Measurements from ENCODE around the gene MFAP3. TPM values are rescaled to one million over a fixed set of nuclear protein-coding genes. Genes with fewer than 3 reads are reported as not detected.
"Not testable (repeated sequence)": the region's sequence is repeated elsewhere in the genome, so short reads cannot be mapped to it uniquely, and the experiment has no call there.

MFAP3 gene
- total RNA-seq, 1 donor from 2014 or later = 39.0 TPM

DNA sequence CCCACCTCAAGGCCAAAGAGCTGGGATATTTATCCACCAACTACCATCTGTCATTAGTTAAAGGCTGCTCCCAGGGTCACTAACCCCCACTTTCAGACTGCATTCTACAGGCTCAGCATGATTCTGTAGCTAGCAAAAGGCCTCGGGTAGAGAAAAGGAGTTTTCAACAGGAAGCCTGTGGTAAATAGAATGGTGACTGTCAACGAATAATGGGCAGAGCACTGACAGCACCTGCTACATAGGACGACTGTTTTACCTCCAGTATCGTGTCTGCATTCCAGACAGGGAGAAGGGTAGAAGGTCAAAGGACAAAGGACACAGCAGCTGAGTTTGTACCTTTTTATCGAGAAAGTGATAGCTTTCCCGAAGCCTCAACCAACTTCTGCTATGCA lies 20.3 kb downstream of the MFAP3 start:
- no peak overlapping the region for H3K4me3 Mint-ChIP-seq
- no peaks in the 10 kb centered on the region for H3K27me3 Mint-ChIP-seq (ENCODE audit: low read depth)
- H3K9me3 Mint-ChIP-seq = peaks cover 3% of the 10 kb centered on the region
- TF ChIP-seq, protein P1, sequence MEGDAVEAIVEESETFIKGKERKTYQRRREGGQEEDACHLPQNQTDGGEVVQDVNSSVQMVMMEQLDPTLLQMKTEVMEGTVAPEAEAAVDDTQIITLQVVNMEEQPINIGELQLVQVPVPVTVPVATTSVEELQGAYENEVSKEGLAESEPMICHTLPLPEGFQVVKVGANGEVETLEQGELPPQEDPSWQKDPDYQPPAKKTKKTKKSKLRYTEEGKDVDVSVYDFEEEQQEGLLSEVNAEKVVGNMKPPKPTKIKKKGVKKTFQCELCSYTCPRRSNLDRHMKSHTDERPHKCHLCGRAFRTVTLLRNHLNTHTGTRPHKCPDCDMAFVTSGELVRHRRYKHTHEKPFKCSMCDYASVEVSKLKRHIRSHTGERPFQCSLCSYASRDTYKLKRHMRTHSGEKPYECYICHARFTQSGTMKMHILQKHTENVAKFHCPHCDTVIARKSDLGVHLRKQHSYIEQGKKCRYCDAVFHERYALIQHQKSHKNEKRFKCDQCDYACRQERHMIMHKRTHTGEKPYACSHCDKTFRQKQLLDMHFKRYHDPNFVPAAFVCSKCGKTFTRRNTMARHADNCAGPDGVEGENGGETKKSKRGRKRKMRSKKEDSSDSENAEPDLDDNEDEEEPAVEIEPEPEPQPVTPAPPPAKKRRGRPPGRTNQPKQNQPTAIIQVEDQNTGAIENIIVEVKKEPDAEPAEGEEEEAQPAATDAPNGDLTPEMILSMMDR (conservative IDR thresholded peaks at IDR 0.05) = no peak
- no peak for DNase-seq (ENCODE audit: low read depth, low spot score)
- H3K4me1 Mint-ChIP-seq = no peaks in the 10 kb centered on the region
- H3K27ac Mint-ChIP-seq (ENCODE audit: unreplicated experiment) = no peak overlapping the region
- H3K36me3 Mint-ChIP-seq (ENCODE audit: low read depth) = peaks cover 3% of the 10 kb centered on the region

DNA sequence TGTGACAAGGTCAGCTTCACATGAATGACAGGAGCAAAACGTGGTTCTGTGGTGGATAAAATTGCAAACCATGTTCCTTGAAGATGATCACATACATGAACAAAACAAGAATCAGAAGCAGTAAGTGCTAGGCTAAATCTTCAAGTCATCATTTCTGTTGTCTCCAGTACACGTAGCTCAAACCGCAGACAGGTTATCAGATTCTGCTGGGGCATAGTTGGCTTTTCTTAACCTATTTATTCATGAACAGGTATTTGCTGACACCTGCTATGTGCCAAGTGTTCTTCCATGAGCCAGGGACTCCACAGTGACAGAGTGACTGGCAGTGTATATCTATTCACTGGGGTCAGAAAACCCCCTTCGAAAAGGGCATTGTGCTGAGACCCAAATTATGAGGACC lies 20.8 kb downstream of the MFAP3 start:
- no peak overlapping the region for H3K4me3 Mint-ChIP-seq
- no peak overlapping the region for H3K27ac Mint-ChIP-seq (ENCODE audit: unreplicated experiment)
- TF ChIP-seq, protein P1 (conservative IDR thresholded peaks at IDR 0.05) = no peak
- DNase-seq (ENCODE audit: low read depth, low spot score) = no peak
- no peaks in the 10 kb centered on the region for H3K4me1 Mint-ChIP-seq
- H3K36me3 Mint-ChIP-seq (ENCODE audit: low read depth) = peaks cover 3% of the 10 kb centered on the region
- H3K27me3 Mint-ChIP-seq (ENCODE audit: low read depth) = no peaks in the 10 kb centered on the region
- H3K9me3 Mint-ChIP-seq = peaks cover 3% of the 10 kb centered on the region

DNA sequence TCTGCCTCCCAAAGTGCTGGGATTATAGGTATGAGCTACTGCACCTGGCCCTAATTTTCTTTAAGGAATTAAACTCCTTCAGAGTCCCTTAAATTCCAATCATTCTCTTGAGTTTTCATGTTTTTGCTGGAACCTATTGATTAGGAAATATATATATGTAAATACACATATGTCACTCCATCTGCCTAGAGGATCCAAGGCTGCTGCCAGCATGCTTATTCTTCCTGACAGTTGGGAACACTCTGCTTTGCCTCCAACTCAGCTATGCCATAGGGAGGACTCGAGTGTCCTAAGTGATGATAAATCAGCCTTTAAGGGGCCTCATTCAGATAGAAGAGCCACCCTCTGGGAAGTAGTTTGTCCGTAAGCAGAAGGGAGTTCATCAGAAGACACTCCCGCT lies 21.8 kb downstream of the MFAP3 start:
- Mint-ChIP-seq H3K27me3 (ENCODE audit: low read depth) (no peaks in the 10 kb centered on the region), H3K36me3 (ENCODE audit: low read depth) (peaks cover 3% of the 10 kb centered on the region), H3K9me3 (peaks cover 3% of the 10 kb centered on the region), H3K4me3 (no peak overlapping the region), H3K27ac (ENCODE audit: unreplicated experiment) (no peak overlapping the region), H3K4me1 (no peaks in the 10 kb centered on the region)
- DNase-seq (ENCODE audit: low read depth, low spot score) = no peak
- TF ChIP-seq, protein P1 (conservative IDR thresholded peaks at IDR 0.05) = no peak

DNA sequence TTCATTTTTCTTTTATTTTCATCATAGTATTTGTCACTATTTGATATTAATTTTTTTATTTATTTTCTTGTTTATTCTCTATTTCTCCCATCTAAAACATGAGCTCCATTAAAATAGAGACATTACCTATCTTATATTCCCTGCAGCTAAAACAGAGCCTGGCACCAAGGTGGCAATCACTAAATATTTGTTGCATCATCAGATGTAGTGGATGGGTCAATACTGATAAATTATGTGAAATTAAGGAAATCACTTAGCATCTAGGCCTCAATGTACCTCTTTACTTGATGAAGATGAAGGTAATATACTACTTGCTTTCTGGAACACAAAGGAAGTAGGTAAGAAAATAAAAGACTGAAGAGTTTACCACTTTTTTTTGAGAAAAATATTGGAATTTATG lies 24.6 kb downstream of the MFAP3 start:
- Mint-ChIP-seq H3K4me3 (no peak overlapping the region), H3K4me1 (no peaks in the 10 kb centered on the region), H3K9me3 (peaks cover 3% of the 10 kb centered on the region), H3K27me3 (ENCODE audit: low read depth) (no peaks in the 10 kb centered on the region), H3K27ac (ENCODE audit: unreplicated experiment) (no peak overlapping the region), H3K36me3 (ENCODE audit: low read depth) (no peaks in the 10 kb centered on the region)
- DNase-seq (ENCODE audit: low read depth, low spot score) = no peak
- TF ChIP-seq, protein P1 (conservative IDR thresholded peaks at IDR 0.05) = no peak

DNA sequence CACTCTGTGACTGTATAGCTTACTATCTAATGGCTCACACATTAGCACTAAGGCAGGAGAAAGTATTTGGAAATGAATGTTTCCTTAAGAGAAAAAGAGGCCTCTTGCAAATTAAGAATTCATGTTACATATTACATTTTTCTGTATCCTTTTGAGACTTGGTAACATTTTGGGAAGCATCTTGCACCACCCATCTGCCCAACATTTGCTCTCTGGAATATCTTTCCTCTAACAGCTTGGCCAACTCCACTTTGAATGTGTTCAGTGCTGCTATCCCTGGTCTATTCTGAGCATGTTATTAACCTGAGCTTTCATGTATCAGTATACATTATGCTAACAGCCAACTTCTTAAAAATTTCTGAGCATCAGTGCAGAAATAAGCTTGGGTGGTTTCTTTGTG lies 27.2 kb downstream of the MFAP3 start:
- H3K9me3 Mint-ChIP-seq = peaks cover 3% of the 10 kb centered on the region
- TF ChIP-seq, protein P1 (conservative IDR thresholded peaks at IDR 0.05) = no peak
- no peaks in the 10 kb centered on the region for H3K36me3 Mint-ChIP-seq (ENCODE audit: low read depth)
- H3K27ac Mint-ChIP-seq (ENCODE audit: unreplicated experiment) = no peak overlapping the region
- no peak for DNase-seq (ENCODE audit: low read depth, low spot score)
- no peak overlapping the region for H3K4me3 Mint-ChIP-seq
- H3K27me3 Mint-ChIP-seq (ENCODE audit: low read depth) = no peaks in the 10 kb centered on the region
- peaks cover 9% of the 10 kb centered on the region for H3K4me1 Mint-ChIP-seq

DNA sequence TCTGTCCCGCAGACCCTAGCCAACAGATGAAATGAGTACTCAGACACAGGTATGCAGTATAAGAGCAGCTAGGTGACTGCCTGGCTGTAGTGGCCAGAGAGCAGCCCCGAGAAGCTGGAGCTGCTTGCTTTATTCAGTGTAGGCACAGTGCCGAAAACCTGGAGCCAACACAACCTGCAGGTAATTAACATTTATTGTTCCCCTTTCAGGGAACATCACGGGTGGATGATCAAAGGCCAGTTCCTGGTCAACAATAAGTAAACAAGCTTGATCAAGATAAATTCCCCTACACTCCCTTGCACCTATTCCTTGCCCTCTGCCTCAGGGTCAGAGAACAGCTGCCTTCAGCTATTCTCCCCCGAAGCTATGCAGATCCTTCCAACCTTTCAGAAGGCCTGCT lies 31.1 kb downstream of the MFAP3 start:
- H3K4me3 Mint-ChIP-seq; H3K36me3 Mint-ChIP-seq (ENCODE audit: low read depth); H3K27me3 Mint-ChIP-seq (ENCODE audit: low read depth); H3K9me3 Mint-ChIP-seq; DNase-seq (ENCODE audit: low read depth, low spot score): not testable (repeated sequence)
- Mint-ChIP-seq H3K4me1 (peaks cover 22% of the 10 kb centered on the region), H3K27ac (ENCODE audit: unreplicated experiment) (peak overlapping the region; percentile 74)
